GM18511 (cell line): Measurements from ENCODE around the gene TRMU.

Source experiments
- ATAC-seq: cut with Tn5 transposase; IDR thresholded peaks from one replicate; pipeline ENCODE4 v1.9.1; 2021; ENCODE audit warnings: mild to moderate bottlenecking, moderate library complexity; ENCODE audit not compliant: unreplicated experiment

The TRMU gene

GRCh38 chr22:46406349-46406748, 70.8 kb downstream of the TRMU start:
- no peak for ATAC-seq

- ATAC-seq: no peak
These were observed 71.3 kb downstream of the TRMU start for GRCh38 chr22:46406791-46407190.
